ENCODE measurements around the gene CCDC92B. TPM values are rescaled to one million over a fixed set of nuclear protein-coding genes. Genes with fewer than 3 reads are reported as not detected.

CCDC92B gene
- total and polyA plus RNA-seq, 2 of the 4 experiments (the other 2 are of a cell fraction): not detected

DNA sequence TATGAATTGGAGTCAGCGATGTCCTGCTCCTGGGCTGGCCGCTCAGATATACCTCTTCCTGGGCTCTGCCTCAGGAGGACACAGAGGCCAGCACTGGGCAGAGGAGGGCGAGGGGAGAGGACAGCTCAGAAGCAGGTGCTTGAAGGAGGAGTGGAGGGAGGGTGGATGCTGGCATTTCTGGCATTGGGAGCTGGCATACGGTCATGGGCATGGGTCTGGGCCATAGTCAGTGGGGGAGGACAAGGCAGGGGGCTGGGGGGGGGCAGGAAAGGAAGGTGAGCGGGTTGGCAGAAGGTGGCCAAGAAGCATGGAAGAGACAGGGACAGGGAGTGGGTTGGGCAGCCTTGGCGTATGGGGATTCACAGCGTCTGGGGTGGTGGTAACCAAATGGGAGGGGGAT is 30.1 kb upstream of the CCDC92B start:
- in situ Hi-C loops (cut with MboI; ENCODE audit: low sequenced_read_pairs) (no loop called here), dilution Hi-C loops (cut with HindIII; ENCODE audit: low sequenced_read_pairs, unreplicated experiment) (no loop called here), intact Hi-C loops (cut with micrococcal nuclease) (no loop called here)
- Histone ChIP-seq H4K20me1 (ENCODE audit: insufficient read depth, low read length) (no peaks in the 10 kb centered on the region), H3K4me2 (ENCODE audit: low read depth, low read length) (no peak overlapping the region), H2AK5ac (ENCODE audit: low read depth, low read length) (no peak overlapping the region), H2BK15ac (ENCODE audit: low read depth, low read length) (no peak overlapping the region), H3K4ac (ENCODE audit: low read depth, low read length) (no peak overlapping the region), H3K27me3 (ENCODE audit: control insufficient read depth, insufficient read depth, low read length) (peaks cover 26% of the 10 kb centered on the region), H3K23ac (ENCODE audit: low read depth, low read length) (no peak overlapping the region), H4K5ac (ENCODE audit: low read depth, low read length) (no peak overlapping the region), H2BK20ac (ENCODE audit: low read depth, low read length) (no peak overlapping the region), H4K91ac (ENCODE audit: insufficient read depth, low read depth, low read length) (no peak overlapping the region), H3K4me1 (ENCODE audit: control insufficient read depth, insufficient read depth, low read length) (no peaks in the 10 kb centered on the region), H3K36me3 (ENCODE audit: control insufficient read depth, insufficient read depth, low read length) (no peaks in the 10 kb centered on the region), H3K56ac (ENCODE audit: extremely low read depth, insufficient read depth, low read length) (no peak overlapping the region), H3K9me3 (ENCODE audit: control insufficient read depth, insufficient read depth, low read length) (peaks cover 3% of the 10 kb centered on the region), H3K9me1 (ENCODE audit: insufficient read depth, low read length) (no peaks in the 10 kb centered on the region), H4K8ac (ENCODE audit: low read depth in 2 of 2, low read length in 2 of 2) (no peak overlapping the region), H2BK5ac (ENCODE audit: low read depth, low read length, poor library complexity, severe bottlenecking) (no peak overlapping the region), H3K18ac (ENCODE audit: low read depth, low read length) (no peak overlapping the region), H3K79me1 (ENCODE audit: low read depth in 1 of 2, low read length in 2 of 2) (no peaks in the 10 kb centered on the region), H3K14ac (replicated peaks; ENCODE audit: low read depth, low read length) (no peak overlapping the region), H3K27ac (ENCODE audit: insufficient read depth, low read length) (no peak overlapping the region), H2AFZ (replicated peaks; ENCODE audit: low read length, poor library complexity) (no peak overlapping the region), H2BK120ac (ENCODE audit: low read depth, low read length) (no peak overlapping the region), H3K9ac (ENCODE audit: low read depth, low read length) (no peak overlapping the region), H2AK9ac (replicated peaks; ENCODE audit: low read depth, low read length, poor library complexity) (no peak overlapping the region), H3K4me3 (ENCODE audit: insufficient read depth, low read depth, low read length) (no peak overlapping the region)
- CTCF ChIA-PET: no interaction called here
- BruUV-seq (replicated peaks): no TSS peak
- POLR2A ChIA-PET (ENCODE audit: unreplicated experiment): no interaction called here
- 65% methylated on average over 5 of the region's 7 CpGs; no CpG with 5 or more reads in 1 of the 2 experiments for WGBS, 2 experiments (ENCODE audit: extremely low coverage in 2 of 2, insufficient read length in 1 of 2)
- TF ChIP-seq NFE2L2 (IDR thresholded peaks at IDR 0.05; ENCODE audit: low read depth, low read length) (no peak), FOS (IDR thresholded peaks at IDR 0.05; ENCODE audit: low read depth, low read length) (no peak), POLR2A (IDR thresholded peaks at IDR 0.05; ENCODE audit: low read depth, low read length) (no peak), SMC3 (IDR thresholded peaks at IDR 0.05; ENCODE audit: low read depth, low read length) (no peak), MAZ (IDR thresholded peaks at IDR 0.05; ENCODE audit: borderline replicate concordance, low read depth, low read length) (no peak), CTCF (conservative IDR thresholded peaks at IDR 0.05; ENCODE audit: low read depth, low read length) (no peak), RAD21 (IDR thresholded peaks at IDR 0.05; ENCODE audit: low read length) (no peak), CHD1 (IDR thresholded peaks at IDR 0.05; ENCODE audit: low read depth, low read length) (no peak), RFX5 (IDR thresholded peaks at IDR 0.05; ENCODE audit: low read depth, low read length) (no peak), MAFK (IDR thresholded peaks at IDR 0.05; ENCODE audit: low read depth, low read length) (no peak), MXI1 (IDR thresholded peaks at IDR 0.05; ENCODE audit: borderline replicate concordance, low read depth, low read length) (no peak), RCOR1 (IDR thresholded peaks at IDR 0.05; ENCODE audit: insufficient replicate concordance, low read length) (no peak), CEBPB (IDR thresholded peaks at IDR 0.05; ENCODE audit: low read depth, low read length) (no peak), BHLHE40 (IDR thresholded peaks at IDR 0.05; ENCODE audit: low read depth, low read length) (no peak)
- TF ChIP-seq, protein P1, sequence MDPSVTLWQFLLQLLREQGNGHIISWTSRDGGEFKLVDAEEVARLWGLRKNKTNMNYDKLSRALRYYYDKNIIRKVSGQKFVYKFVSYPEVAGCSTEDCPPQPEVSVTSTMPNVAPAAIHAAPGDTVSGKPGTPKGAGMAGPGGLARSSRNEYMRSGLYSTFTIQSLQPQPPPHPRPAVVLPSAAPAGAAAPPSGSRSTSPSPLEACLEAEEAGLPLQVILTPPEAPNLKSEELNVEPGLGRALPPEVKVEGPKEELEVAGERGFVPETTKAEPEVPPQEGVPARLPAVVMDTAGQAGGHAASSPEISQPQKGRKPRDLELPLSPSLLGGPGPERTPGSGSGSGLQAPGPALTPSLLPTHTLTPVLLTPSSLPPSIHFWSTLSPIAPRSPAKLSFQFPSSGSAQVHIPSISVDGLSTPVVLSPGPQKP (IDR thresholded peaks at IDR 0.05; ENCODE audit: borderline replicate concordance, low read depth, low read length): no peak
- TF ChIP-seq, protein P2, sequence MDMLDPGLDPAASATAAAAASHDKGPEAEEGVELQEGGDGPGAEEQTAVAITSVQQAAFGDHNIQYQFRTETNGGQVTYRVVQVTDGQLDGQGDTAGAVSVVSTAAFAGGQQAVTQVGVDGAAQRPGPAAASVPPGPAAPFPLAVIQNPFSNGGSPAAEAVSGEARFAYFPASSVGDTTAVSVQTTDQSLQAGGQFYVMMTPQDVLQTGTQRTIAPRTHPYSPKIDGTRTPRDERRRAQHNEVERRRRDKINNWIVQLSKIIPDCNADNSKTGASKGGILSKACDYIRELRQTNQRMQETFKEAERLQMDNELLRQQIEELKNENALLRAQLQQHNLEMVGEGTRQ (IDR thresholded peaks at IDR 0.05; ENCODE audit: low read depth, low read length): no peak
- ATAC-seq (ENCODE audit: low read depth) (no peak), DNase-seq (no peak)

Measured in IMR-90 (cell line).